Astrocyte (in vitro differentiated cells and primary cell): ENCODE results near the gene ODAPH. TPM values are rescaled to one million over a fixed set of nuclear protein-coding genes. Genes with fewer than 3 reads are reported as not detected.
"Not testable (repeated sequence)": the region's sequence is repeated elsewhere in the genome, so short reads cannot be mapped to it uniquely, and the experiment has no call there.

Experiments used
- DNase-seq: peaks from one replicate; pipeline ENCODE4 v3.0.0-alpha.2; 2010; ENCODE audit warnings: low read depth
- FAIRE-seq: peaks from 2 replicates; lab custom pipeline; 2011; peaks lifted over from hg19 to GRCh38; lab: Jason Lieb, UNC
- H2AFZ ChIP-seq: 2 replicates; pipeline ENCODE4 v1.6.0; 2012; ENCODE audit warnings: low read depth, low read length, inconsistent platforms
- H3K27ac ChIP-seq: 2 replicates; pipeline ENCODE4 v1.5.1; 2011; ENCODE audit warnings: low read depth, low read length, inconsistent platforms
- H3K27me3 ChIP-seq: 2 replicates; pipeline ENCODE4 v1.6.0; 2011; ENCODE audit warnings: low read length, inconsistent platforms; ENCODE audit not compliant: insufficient read depth
- H3K36me3 ChIP-seq: 2 replicates; pipeline ENCODE4 v1.5.1; 2011; ENCODE audit warnings: low read length, inconsistent platforms; ENCODE audit not compliant: insufficient read depth
- H3K4me1 ChIP-seq: 2 replicates; pipeline ENCODE4 v1.5.1; 2011; ENCODE audit warnings: low read length, inconsistent platforms; ENCODE audit not compliant: insufficient read depth
- H3K4me2 ChIP-seq: 2 replicates; pipeline ENCODE4 v1.6.0; 2012; ENCODE audit warnings: low read length, inconsistent platforms
- H3K4me3 ChIP-seq: 2 replicates; pipeline ENCODE4 v1.5.1; 2011; ENCODE audit warnings: low read depth, mild to moderate bottlenecking, low read length, inconsistent platforms; ENCODE audit not compliant: insufficient read depth
- H3K79me2 ChIP-seq: 2 replicates; pipeline ENCODE4 v1.6.0; 2012; ENCODE audit warnings: mild to moderate bottlenecking, low read length, inconsistent platforms; ENCODE audit not compliant: insufficient read depth
- H3K9ac ChIP-seq: 2 replicates; pipeline ENCODE4 v1.6.0; 2012; ENCODE audit warnings: mild to moderate bottlenecking, low read length, inconsistent platforms
- H3K9me3 ChIP-seq: 2 replicates; pipeline ENCODE4 v1.5.1; 2012; ENCODE audit warnings: low read depth, mild to moderate bottlenecking, low read length, inconsistent platforms; ENCODE audit not compliant: insufficient read depth
- H4K20me1 ChIP-seq: 2 replicates; pipeline ENCODE4 v1.6.0; 2012; ENCODE audit warnings: low read length, inconsistent platforms; ENCODE audit not compliant: insufficient read depth
- H3K27ac Mint-ChIP-seq: one replicate; pipeline ENCODE4 v1.8.0; 2021; ENCODE audit warnings: mild to moderate bottlenecking, mixed read lengths; ENCODE audit not compliant: unreplicated experiment
- H3K27me3 Mint-ChIP-seq: one replicate; pipeline ENCODE4 v1.8.0; 2021; ENCODE audit warnings: low read depth, mixed read lengths; ENCODE audit not compliant: unreplicated experiment
- H3K36me3 Mint-ChIP-seq: one replicate; pipeline ENCODE4 v1.8.0; 2021; ENCODE audit warnings: low read depth, mixed read lengths; ENCODE audit not compliant: unreplicated experiment
- H3K4me1 Mint-ChIP-seq: one replicate; pipeline ENCODE4 v1.8.0; 2021; ENCODE audit warnings: low read depth, mixed read lengths; ENCODE audit not compliant: unreplicated experiment
- H3K4me3 Mint-ChIP-seq: one replicate; pipeline ENCODE4 v1.8.0; 2021; ENCODE audit warnings: mild to moderate bottlenecking, moderate library complexity, mixed read lengths; ENCODE audit not compliant: unreplicated experiment
- H3K9me3 Mint-ChIP-seq: one replicate; pipeline ENCODE4 v1.8.0; 2021; ENCODE audit warnings: mild to moderate bottlenecking, mixed read lengths; ENCODE audit not compliant: unreplicated experiment
- EZH2 ChIP-seq: IDR thresholded peaks from 2 replicates; pipeline ENCODE4 v1.6.1; 2012; ENCODE audit warnings: mild to moderate bottlenecking, low read length, inconsistent platforms; ENCODE audit not compliant: insufficient read depth
- total RNA-seq: library from RNA; stranded (reverse); gene quantifications from 2 replicates; pipeline ENCODE4 v1.2.1, GENCODE V29; 2021
- TF ChIP-seq, protein P1 (sequence below): IDR thresholded peaks from 2 replicates; pipeline ENCODE4 v1.5.1; 2011; ENCODE audit warnings: low read depth, mild to moderate bottlenecking, inconsistent platforms, low read length, moderate library complexity; ENCODE audit not compliant: insufficient read depth

The ODAPH gene
- total RNA-seq, 1 donor from 2014 or later: 55.3 TPM

DNA sequence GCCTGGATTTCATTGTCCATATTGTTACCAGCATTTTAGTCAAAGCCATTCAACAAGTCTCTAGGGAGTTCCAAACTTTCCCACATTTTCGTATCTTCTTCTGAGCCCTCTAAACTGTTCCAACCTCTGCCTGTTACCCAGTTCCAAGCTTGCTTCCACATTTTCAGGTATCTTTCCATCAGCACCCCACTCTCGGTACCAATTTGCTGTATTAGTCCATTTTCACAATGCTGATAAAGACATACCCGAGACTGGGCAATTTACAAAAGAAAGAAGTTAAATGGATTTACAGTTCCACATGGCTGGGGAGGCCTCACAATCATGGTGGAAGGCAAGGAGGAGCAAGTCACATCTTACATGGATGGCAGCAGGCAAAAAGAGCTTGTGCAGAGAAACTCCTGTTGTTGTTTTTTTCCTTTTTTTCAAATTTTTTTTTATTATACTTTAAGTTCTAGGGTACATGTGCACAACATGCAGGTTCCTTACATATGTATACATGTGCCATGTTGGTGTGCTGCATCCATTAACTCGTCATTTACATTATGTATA is 22.5 kb upstream of the ODAPH start:
- H3K36me3 ChIP-seq, H3K27me3 Mint-ChIP-seq, H3K27me3 ChIP-seq, H3K4me3 ChIP-seq, H3K9me3 ChIP-seq, H3K27ac ChIP-seq, H3K4me2 ChIP-seq, H3K4me1 ChIP-seq, DNase-seq, H2AFZ ChIP-seq, H3K4me3 Mint-ChIP-seq, H3K79me2 ChIP-seq, H4K20me1 ChIP-seq, H3K27ac Mint-ChIP-seq, H3K9ac ChIP-seq, FAIRE-seq, H3K4me1 Mint-ChIP-seq: not testable (repeated sequence)
- Mint-ChIP-seq H3K9me3 (peaks cover 19% of the 10 kb centered on the region), H3K36me3 (peaks cover 41% of the 10 kb centered on the region)

DNA sequence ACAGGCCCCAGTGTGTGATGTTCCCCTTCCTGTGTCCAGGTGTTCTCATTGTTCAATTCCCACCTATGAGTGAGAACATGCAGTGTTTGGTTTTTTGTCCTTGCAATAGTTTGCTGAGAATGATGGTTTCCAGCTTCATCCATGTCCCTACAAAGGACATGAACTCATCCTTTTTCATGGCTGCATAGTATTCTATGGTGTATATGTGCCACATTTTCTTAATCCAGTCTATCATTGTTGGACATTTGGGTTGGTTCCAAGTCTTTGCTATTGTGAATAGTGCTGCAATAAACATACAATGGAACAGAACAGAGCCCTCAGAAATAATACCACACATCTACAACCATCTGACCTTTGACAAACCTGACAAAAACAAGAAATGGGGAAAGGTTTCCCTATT is 21.9 kb upstream of the ODAPH start:
- H3K4me2 ChIP-seq, H4K20me1 ChIP-seq, DNase-seq, H3K4me3 ChIP-seq, H3K27me3 ChIP-seq, H3K9ac ChIP-seq, H3K27me3 Mint-ChIP-seq, H3K4me3 Mint-ChIP-seq, FAIRE-seq, H3K27ac ChIP-seq, H3K36me3 ChIP-seq, H2AFZ ChIP-seq, H3K79me2 ChIP-seq, H3K9me3 ChIP-seq, H3K27ac Mint-ChIP-seq, H3K4me1 ChIP-seq, H3K4me1 Mint-ChIP-seq: not testable (repeated sequence)
- Mint-ChIP-seq H3K36me3 (peaks cover 41% of the 10 kb centered on the region), H3K9me3 (peaks cover 19% of the 10 kb centered on the region)

DNA sequence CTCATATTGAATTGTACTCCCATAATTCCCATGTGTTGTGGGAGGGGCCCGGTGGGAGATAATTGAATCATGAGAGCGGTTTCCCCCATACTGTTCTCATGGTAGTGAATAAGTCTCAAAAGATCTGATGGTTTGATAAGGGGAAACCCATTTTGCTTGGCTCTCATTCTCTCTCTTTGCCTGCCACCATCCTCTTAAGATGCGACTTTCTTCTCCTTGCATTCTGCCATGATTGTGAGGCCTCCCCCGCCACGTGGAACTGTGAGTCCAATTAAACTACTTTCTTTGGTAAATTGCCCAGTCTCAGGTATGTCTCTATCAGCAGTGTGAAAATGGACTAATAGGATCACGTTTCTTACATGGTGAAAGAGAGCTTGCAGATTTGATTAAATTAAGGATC is 18.6 kb upstream of the ODAPH start:
- FAIRE-seq, H3K27me3 ChIP-seq, H3K27me3 Mint-ChIP-seq, H3K36me3 ChIP-seq, H3K9ac ChIP-seq, H3K4me3 ChIP-seq, H3K4me2 ChIP-seq, H3K4me1 Mint-ChIP-seq, H3K4me1 ChIP-seq, H3K9me3 ChIP-seq, DNase-seq, H2AFZ ChIP-seq, H3K79me2 ChIP-seq, H3K27ac Mint-ChIP-seq, H3K27ac ChIP-seq, H3K4me3 Mint-ChIP-seq, H4K20me1 ChIP-seq: not testable (repeated sequence)
- peaks cover 12% of the 10 kb centered on the region for H3K9me3 Mint-ChIP-seq
- H3K36me3 Mint-ChIP-seq: peaks cover 23% of the 10 kb centered on the region

DNA sequence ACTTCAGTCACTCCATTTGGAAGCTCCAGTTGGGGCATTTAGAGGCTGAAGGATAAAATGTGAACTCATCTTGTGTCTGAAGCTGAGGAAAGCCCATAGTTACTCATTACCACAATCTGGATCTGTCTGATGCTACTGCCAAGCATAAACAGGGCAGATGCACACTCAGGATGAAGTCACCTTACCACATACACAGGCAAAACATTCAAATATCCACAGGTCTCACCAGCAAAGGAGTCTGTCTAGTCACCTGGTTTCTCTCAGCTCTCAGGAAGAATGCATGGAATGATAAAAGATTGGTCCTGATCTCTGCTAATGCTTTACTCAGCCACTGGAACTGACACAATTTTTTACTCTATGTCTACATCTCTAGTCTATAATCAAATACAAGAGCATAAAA is 13.0 kb upstream of the ODAPH start:
- no peaks in the 10 kb centered on the region for H4K20me1 ChIP-seq
- peak overlapping the region; percentile 50 for H3K27ac Mint-ChIP-seq
- H3K9me3 Mint-ChIP-seq: no peaks in the 10 kb centered on the region
- FAIRE-seq (peak; percentile 94), DNase-seq (peak; percentile 93)
- no peaks in the 10 kb centered on the region for H3K27me3 ChIP-seq
- peak overlapping the region; percentile 8 for H3K9ac ChIP-seq
- no peak for TF ChIP-seq EZH2
- TF ChIP-seq, protein P1, sequence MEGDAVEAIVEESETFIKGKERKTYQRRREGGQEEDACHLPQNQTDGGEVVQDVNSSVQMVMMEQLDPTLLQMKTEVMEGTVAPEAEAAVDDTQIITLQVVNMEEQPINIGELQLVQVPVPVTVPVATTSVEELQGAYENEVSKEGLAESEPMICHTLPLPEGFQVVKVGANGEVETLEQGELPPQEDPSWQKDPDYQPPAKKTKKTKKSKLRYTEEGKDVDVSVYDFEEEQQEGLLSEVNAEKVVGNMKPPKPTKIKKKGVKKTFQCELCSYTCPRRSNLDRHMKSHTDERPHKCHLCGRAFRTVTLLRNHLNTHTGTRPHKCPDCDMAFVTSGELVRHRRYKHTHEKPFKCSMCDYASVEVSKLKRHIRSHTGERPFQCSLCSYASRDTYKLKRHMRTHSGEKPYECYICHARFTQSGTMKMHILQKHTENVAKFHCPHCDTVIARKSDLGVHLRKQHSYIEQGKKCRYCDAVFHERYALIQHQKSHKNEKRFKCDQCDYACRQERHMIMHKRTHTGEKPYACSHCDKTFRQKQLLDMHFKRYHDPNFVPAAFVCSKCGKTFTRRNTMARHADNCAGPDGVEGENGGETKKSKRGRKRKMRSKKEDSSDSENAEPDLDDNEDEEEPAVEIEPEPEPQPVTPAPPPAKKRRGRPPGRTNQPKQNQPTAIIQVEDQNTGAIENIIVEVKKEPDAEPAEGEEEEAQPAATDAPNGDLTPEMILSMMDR: no peak
- no peaks in the 10 kb centered on the region for H3K9me3 ChIP-seq
- H3K36me3 Mint-ChIP-seq: no peaks in the 10 kb centered on the region
- H3K4me3 Mint-ChIP-seq: no peak overlapping the region
- H3K4me1 Mint-ChIP-seq: peaks cover 32% of the 10 kb centered on the region
- H3K27me3 Mint-ChIP-seq: no peaks in the 10 kb centered on the region
- peak overlapping the region; percentile 38 for H3K4me2 ChIP-seq
- H3K4me3 ChIP-seq: no peak overlapping the region
- peaks cover 20% of the 10 kb centered on the region for H3K4me1 ChIP-seq
- H2AFZ ChIP-seq: no peak overlapping the region
- peak overlapping the region; percentile 71 for H3K27ac ChIP-seq
- no peaks in the 10 kb centered on the region for H3K36me3 ChIP-seq
- no peaks in the 10 kb centered on the region for H3K79me2 ChIP-seq

DNA sequence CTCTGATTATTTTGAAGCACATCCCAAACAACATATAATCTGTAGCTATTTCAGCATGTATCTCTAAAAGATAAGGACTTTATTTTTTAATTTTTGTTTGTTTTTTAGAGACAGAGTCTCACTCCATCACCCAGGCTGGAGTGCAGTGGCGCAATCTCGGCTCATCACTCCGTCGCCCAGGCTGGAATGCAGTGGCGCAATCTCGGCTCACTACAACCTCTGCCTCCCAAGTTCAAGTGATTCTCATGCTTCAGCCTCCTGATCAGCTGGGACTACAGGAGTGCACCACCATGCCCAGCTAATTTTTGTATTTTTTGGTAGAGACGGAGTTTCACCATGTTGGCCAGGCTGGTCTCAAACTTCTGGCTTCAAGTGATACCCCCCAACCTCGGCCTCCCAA is 11.6 kb upstream of the ODAPH start:
- H3K9me3 ChIP-seq, H3K4me3 Mint-ChIP-seq, H3K79me2 ChIP-seq, H3K27me3 ChIP-seq, H3K9ac ChIP-seq, H4K20me1 ChIP-seq, H3K4me3 ChIP-seq, H3K27me3 Mint-ChIP-seq, H3K36me3 Mint-ChIP-seq, FAIRE-seq, H3K9me3 Mint-ChIP-seq, H2AFZ ChIP-seq, H3K27ac Mint-ChIP-seq, DNase-seq, H3K4me2 ChIP-seq, H3K27ac ChIP-seq, H3K36me3 ChIP-seq: not testable (repeated sequence)
- H3K4me1 Mint-ChIP-seq: peaks cover 38% of the 10 kb centered on the region
- peaks cover 24% of the 10 kb centered on the region for H3K4me1 ChIP-seq
